MM.1S (cell line): ENCODE results near the gene RPL18.

ENCODE experiments used
- DNase-seq: peaks from one replicate; pipeline ENCODE4 v3.0.0-alpha.2; 2015
- H2AFZ ChIP-seq: fragments of 300-600 bp; sonication (generic); 2 replicates; pipeline ENCODE4 v1.6.0; 2016; ENCODE audit warnings: antibody characterized with exemption, low read length
- H3F3A ChIP-seq: fragments of 300-600 bp; sonication (generic); 2 replicates; pipeline ENCODE4 v1.6.1; 2016; ENCODE audit warnings: mild to moderate bottlenecking, antibody characterized with exemption, low read length, moderate library complexity, mixed read lengths; ENCODE audit not compliant: insufficient read depth
- H3K27ac ChIP-seq: fragments of 300-600 bp; sonication (generic); 2 replicates; pipeline ENCODE4 v1.5.1; 2016; ENCODE audit warnings: mild to moderate bottlenecking, low read length
- H3K27me3 ChIP-seq: fragments of 300-600 bp; sonication (generic); replicated peaks from 2 replicates; pipeline ENCODE4 v1.6.0; 2016; ENCODE audit warnings: low read length; ENCODE audit not compliant: insufficient read depth
- H3K36me3 ChIP-seq: fragments of 300-600 bp; sonication (generic); replicated peaks from 2 replicates; pipeline ENCODE4 v1.6.1; 2016; ENCODE audit warnings: mild to moderate bottlenecking, low read length, mixed read lengths; ENCODE audit not compliant: insufficient read depth
- H3K4me1 ChIP-seq: fragments of 300-600 bp; sonication (generic); 2 replicates; pipeline ENCODE4 v1.6.1; 2016; ENCODE audit warnings: low read length, mixed read lengths
- H3K4me2 ChIP-seq: fragments of 300-600 bp; sonication (generic); 2 replicates; pipeline ENCODE4 v1.6.0; 2016; ENCODE audit warnings: low read depth, low read length
- H3K4me3 ChIP-seq: fragments of 300-600 bp; sonication (generic); 2 replicates; pipeline ENCODE4 v1.5.1; 2016; ENCODE audit warnings: low read length, mixed read lengths
- H3K79me2 ChIP-seq: fragments of 300-600 bp; sonication (generic); 2 replicates; pipeline ENCODE4 v1.6.1; 2016; ENCODE audit warnings: mixed run types, low read length, mixed read lengths
- H3K9ac ChIP-seq: fragments of 300-600 bp; sonication (generic); 2 replicates; pipeline ENCODE4 v1.6.1; 2016; ENCODE audit warnings: low read length, mixed read lengths
- H3K9me2 ChIP-seq: fragments of 300-600 bp; sonication (generic); replicated peaks from 2 replicates; pipeline ENCODE4 v1.6.1; 2016; ENCODE audit warnings: mild to moderate bottlenecking, low read length, mixed read lengths; ENCODE audit not compliant: insufficient read depth
- H3K9me3 ChIP-seq: fragments of 300-600 bp; sonication (generic); replicated peaks from 2 replicates; pipeline ENCODE4 v1.6.1; 2016; ENCODE audit warnings: mild to moderate bottlenecking, low read length, mixed read lengths; ENCODE audit not compliant: insufficient read depth
- H4K20me1 ChIP-seq: fragments of 300-600 bp; sonication (generic); 2 replicates; pipeline ENCODE4 v1.6.1; 2016; ENCODE audit warnings: mild to moderate bottlenecking, low read length, moderate library complexity, mixed read lengths; ENCODE audit not compliant: insufficient read depth
- EZH2 ChIP-seq: fragments of 300-600 bp; sonication (generic); optimal IDR thresholded peaks from 2 replicates; pipeline ENCODE3; 2017; ENCODE audit warnings: low read depth, mild to moderate bottlenecking, antibody characterized with exemption, low read length, mixed read lengths
- EZH2phosphoT487 ChIP-seq: fragments of 300-600 bp; sonication (generic); IDR thresholded peaks from 2 replicates; pipeline ENCODE4 v1.6.1; 2018; ENCODE audit warnings: antibody characterized with exemption, low read length
- TF ChIP-seq, protein P1 (sequence below): fragments of 300-600 bp; sonication (generic); IDR thresholded peaks from 2 replicates; pipeline ENCODE4 v1.5.1; 2016; ENCODE audit warnings: antibody characterized with exemption, low read length, mixed read lengths

Gene RPL18

DNA sequence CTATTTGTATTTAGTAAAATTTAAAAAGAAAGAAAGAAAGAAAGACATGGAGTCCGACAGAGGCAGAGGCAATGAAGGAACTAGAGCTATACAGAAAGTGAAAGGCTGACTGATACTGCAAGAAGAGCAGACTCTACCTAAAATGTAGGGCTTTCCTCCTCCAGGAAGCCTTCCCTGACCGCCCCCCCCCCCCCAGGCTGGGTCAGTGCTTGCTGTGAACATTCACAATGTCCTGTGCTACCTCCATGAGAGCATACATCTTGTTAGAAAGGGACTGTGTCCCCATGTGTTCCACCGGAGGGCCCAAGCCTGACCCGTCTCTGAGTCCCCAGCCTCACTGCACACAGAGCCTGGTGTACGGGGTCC is 32.7 kb upstream of the RPL18 start:
- no peak overlapping the region for H2AFZ ChIP-seq
- TF ChIP-seq EZH2phosphoT487 (no peak), EZH2 (no peak)
- TF ChIP-seq, protein P1, sequence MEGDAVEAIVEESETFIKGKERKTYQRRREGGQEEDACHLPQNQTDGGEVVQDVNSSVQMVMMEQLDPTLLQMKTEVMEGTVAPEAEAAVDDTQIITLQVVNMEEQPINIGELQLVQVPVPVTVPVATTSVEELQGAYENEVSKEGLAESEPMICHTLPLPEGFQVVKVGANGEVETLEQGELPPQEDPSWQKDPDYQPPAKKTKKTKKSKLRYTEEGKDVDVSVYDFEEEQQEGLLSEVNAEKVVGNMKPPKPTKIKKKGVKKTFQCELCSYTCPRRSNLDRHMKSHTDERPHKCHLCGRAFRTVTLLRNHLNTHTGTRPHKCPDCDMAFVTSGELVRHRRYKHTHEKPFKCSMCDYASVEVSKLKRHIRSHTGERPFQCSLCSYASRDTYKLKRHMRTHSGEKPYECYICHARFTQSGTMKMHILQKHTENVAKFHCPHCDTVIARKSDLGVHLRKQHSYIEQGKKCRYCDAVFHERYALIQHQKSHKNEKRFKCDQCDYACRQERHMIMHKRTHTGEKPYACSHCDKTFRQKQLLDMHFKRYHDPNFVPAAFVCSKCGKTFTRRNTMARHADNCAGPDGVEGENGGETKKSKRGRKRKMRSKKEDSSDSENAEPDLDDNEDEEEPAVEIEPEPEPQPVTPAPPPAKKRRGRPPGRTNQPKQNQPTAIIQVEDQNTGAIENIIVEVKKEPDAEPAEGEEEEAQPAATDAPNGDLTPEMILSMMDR, result no peak
- H3K4me2 ChIP-seq, result no peak overlapping the region
- H3K79me2 ChIP-seq, result no peaks in the 10 kb centered on the region
- no peaks in the 10 kb centered on the region for H4K20me1 ChIP-seq
- H3K9ac ChIP-seq, result no peak overlapping the region
- no peaks in the 10 kb centered on the region for H3K36me3 ChIP-seq
- peaks cover 32% of the 10 kb centered on the region for H3K27me3 ChIP-seq
- H3K9me3 ChIP-seq, result no peaks in the 10 kb centered on the region
- no peak overlapping the region for H3K4me3 ChIP-seq
- H3F3A ChIP-seq, result no peaks in the 10 kb centered on the region; the same call in 1 of the 2 replicates
- no peak overlapping the region for H3K27ac ChIP-seq
- H3K9me2 ChIP-seq, result no peaks in the 10 kb centered on the region
- no peak for DNase-seq
- H3K4me1 ChIP-seq, result peaks cover 7% of the 10 kb centered on the region; the same call in 1 of the 2 replicates

- H3K9ac ChIP-seq, result no peak overlapping the region
- TF ChIP-seq EZH2, result no peak
- TF ChIP-seq EZH2phosphoT487, result no peak
- TF ChIP-seq, protein P1, result no peak
Observed at GRCh38 chr19:48650974-48651682, 32.1 kb upstream of the RPL18 start.

DNA sequence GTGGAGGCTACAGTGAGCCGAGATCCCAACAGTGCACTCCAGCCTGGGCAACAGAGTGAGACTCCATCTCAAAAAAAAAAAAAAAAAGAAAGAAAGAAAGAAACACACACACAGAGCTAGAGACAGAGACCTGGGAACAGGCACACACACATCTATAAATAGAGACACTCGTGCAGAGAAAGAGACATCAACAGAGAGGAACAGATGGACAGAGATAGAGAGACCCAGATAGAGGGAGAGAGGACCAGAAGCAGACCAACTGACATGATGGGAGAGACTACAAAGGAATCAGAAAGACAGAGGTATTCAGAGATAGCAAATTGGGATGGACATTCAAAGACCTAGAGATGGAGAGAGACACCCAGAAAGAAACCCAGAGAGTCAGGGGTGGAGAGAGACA is 29.2 kb upstream of the RPL18 start:
- Histone ChIP-seq H3F3A (no peaks in the 10 kb centered on the region; the same call in 1 of the 2 replicates), H3K4me2 (no peak overlapping the region), H3K36me3 (no peaks in the 10 kb centered on the region), H4K20me1 (no peaks in the 10 kb centered on the region), H3K9ac (no peak overlapping the region), H3K4me1 (peaks cover 7% of the 10 kb centered on the region; the same call in 1 of the 2 replicates), H3K27me3 (peaks cover 18% of the 10 kb centered on the region), H3K9me2 (no peaks in the 10 kb centered on the region), H3K27ac (no peak overlapping the region), H3K9me3 (no peaks in the 10 kb centered on the region), H2AFZ (no peak overlapping the region), H3K79me2 (no peaks in the 10 kb centered on the region), H3K4me3 (no peak overlapping the region)
- TF ChIP-seq EZH2 (no peak), EZH2phosphoT487 (no peak)
- TF ChIP-seq, protein P1, result no peak
- no peak for DNase-seq

More at GRCh38 chr19:48650974-48651682, 32.1 kb upstream of the RPL18 start:
- Histone ChIP-seq H3K9me2 (no peaks in the 10 kb centered on the region), H3K79me2 (no peaks in the 10 kb centered on the region), H3K4me1 (peaks cover 7% of the 10 kb centered on the region; the same call in 1 of the 2 replicates), H3K27me3 (peaks cover 26% of the 10 kb centered on the region), H3K4me2 (no peak overlapping the region), H3K27ac (no peak overlapping the region), H3K9me3 (no peaks in the 10 kb centered on the region), H3F3A (no peaks in the 10 kb centered on the region; the same call in 1 of the 2 replicates), H3K36me3 (no peaks in the 10 kb centered on the region), H3K4me3 (no peak overlapping the region), H2AFZ (no peak overlapping the region), H4K20me1 (no peaks in the 10 kb centered on the region)
- DNase-seq, result no peak
